IPS-NIHi7 (cell line): ENCODE data around the gene FOSL2.

Experiments
- DNase-seq: peaks from one replicate; pipeline ENCODE4 v3.0.0; 2012; ENCODE audit warnings: mixed read lengths; ENCODE audit errors: extremely low spot score

Gene FOSL2

GRCh38 chr2:28431741-28432140 lies 39.1 kb downstream of the FOSL2 start:
- DNase-seq, result no peak

DNA sequence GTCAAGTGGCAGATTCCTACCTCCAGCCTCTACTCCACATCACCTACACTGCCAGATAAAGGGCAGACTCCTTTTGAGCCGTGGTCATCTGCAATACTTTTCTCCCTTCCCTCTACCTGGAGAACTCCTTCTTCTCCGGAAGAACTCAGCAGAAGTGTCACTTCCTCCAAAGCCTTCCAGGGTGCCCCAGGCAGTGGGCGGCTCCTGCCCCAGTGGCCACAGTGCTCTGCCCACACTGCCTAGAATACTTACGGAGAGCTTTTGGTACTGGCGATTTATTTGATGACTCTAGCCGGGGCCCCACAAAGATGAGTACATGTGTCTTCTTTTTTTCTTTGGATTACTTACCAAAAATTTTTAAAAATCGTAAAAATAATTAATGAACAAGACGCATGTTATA lies 39.7 kb downstream of the FOSL2 start:
- DNase-seq, result no peak

DNA sequence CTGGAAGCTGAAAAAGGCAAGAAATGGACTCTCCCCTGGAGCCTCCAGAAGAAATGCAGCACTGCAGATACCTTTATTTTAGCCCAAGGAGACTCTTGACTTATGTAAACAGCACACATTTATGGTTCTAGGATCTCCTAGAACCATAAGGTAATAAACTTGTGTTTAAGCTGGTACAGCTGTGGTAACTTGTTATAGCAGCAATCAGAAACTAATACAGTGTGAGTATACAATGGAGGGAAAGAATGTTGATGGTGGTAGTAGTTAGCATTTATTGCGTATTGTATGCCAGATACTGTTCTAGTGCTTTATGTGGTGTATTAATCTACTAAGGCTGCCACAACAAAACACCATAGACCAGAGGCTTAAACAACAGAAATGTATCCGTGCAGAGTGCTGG lies 40.6 kb downstream of the FOSL2 start:
- no peak for DNase-seq

- no peak for DNase-seq
Measured at GRCh38 chr2:28433935-28434599, 41.4 kb downstream of the FOSL2 start.

DNA sequence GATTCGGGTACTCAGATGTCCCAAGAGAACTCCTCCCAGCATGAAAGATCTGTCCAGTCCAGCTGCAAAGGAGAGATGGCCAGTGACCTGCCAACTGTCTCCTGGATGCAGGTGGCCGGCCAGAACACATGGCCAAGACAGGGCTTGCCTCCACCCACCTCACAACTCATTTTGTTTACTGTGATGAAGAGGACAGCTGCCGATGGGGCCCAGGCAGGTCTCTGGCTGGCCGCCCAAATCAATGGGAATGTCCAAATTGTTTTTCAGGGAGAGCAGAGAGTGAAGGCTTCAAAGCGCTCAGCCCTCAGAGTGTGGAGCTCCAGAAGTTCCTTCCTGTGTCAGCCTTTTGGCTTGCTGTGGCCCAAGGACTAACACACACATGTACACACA lies 41.9 kb downstream of the FOSL2 start:
- DNase-seq, result no peak

DNA sequence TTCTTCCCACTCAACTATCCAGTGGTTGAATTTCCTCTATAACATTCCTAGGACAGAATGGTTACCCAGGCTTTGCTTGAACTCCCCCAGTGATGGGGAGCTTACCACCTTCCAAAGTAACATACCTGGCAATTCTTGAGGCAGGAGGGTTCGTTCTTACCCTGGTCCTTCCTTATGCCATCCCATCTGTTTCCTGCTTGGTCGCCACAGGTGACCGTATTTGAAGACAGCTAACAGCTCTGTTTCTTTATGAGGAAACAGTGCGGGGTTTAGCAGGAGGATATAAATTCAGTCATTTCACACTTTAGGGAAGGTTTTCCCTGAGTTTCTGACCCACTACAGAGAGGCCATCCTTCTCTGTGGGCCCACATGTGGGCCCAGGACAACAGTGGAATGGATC lies 42.6 kb downstream of the FOSL2 start:
- no peak for DNase-seq

- no peak for DNase-seq
Measured at GRCh38 chr2:28435814-28436351, 43.2 kb downstream of the FOSL2 start.

GRCh38 chr2:28436525-28437051 lies 43.9 kb downstream of the FOSL2 start:
- no peak for DNase-seq

DNA sequence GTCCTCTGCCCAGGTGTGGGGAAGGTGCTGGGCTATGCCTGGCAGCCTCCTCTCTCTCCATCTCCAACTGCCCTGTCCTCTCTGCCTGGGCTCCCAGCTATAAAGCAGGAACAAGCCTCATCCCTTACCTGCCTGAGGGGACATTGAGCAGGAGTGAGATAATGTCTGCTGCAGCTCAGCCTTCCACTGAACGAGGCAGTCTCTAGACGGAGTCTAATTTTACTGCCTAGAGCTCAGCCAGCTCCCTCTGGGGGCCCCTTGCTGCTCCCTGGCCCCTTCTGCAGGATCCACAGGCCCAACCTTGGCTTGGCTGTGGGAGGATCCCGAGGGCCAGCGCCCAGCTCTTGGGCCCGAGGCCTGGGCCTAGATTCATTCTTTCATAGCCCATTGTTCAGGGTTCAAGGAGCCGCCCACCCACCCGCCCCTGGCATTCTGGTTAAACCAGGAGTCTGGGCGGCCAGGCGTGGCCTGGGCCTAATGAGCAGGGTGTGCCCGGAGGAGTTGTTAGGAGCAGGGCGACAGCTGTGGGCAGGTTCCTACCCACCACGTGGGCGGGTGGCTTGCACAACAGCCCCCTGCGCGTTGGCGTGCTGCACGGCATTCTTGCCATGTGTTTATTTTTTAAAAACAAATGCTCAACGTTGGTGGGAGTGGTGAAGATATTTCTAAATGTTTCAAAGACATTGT lies 44.6 kb downstream of the FOSL2 start:
- DNase-seq, result no peak

DNA sequence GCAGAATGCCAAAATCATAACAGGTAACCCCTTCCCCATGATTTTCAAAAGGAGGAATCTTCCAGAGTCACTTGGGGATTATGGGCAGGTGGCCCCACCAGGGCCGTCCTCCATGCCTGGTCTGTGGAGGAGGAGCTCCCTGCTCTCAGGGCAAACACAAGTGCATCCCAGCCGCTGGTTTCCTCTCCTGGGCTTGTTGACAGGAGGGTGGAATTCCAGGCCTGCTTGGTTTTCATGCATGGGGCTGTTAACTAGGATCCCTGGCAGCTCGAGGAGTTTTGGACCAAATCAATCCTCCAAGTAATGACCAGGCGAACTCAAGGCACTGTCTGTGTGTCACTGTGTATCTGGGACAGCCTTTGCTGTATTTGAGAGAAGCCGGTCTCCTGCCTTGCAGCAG lies 45.3 kb downstream of the FOSL2 start:
- DNase-seq, result no peak

DNA sequence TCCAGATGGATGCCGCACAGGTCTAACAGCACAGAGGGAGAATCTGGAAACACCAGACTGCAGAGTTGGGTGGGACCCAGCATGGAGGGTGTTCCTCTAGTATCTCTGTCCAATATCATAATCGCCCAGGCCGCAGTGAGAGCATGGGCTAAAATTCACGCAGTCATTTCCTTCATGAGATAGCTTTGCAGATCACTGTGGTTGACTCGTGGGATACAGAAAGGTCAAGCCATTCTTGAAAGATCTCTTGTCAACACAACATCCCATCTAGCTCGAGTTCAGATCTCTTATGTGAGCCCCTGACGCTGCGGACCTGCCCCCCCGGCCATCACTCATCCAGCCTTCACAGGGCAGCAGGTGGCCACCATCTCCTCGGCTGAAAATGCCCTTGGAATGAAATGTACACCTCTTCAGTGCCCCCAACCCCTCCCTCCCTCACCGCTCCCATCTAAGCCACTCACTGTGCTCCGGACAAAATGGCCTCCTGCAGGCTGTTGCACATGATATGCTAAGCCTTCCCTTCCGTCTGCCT lies 45.9 kb downstream of the FOSL2 start:
- no peak for DNase-seq

GRCh38 chr2:28439127-28439526 lies 46.5 kb downstream of the FOSL2 start:
- no peak for DNase-seq

DNA sequence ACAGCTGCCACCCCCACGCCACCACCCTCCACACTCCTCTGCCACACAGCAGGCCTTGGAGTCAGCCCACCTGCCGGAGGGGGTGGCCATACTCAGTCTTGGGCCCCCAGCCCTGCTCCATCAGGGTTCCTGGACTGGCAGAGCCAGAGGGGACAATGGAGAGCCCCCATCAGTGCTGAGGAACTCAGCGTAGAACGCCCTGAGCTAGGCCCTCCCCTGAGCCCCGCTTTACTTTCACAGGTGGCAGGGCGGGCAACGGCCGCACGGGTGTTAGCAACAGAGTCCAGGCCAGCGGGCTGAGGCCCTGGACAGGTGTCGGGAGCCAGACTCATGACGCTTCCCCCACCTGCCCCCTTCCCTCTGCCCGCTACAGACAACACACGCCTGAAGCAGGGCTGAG lies 47.1 kb downstream of the FOSL2 start:
- DNase-seq, result no peak

GRCh38 chr2:28442328-28442727 lies 49.7 kb downstream of the FOSL2 start:
- no peak for DNase-seq

DNA sequence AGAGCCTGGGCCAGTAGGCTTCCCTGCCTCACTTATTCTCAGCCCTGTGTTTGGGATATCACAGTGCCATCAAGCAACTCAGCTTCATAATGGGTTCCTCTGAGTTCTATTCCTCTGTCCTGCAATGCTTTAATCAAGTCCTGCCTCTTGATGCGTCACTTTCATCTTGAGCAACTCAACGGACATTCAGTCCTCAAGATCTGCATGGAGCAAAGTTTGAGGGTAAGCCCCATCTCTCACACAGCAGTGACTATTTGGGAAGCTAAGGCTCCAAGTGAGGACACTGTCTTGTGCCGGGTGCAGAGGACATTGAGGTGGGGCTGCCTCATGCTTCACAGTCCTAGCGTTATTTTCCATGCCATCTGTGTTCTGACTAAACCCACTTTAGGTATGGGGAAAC lies 52.3 kb downstream of the FOSL2 start:
- no peak for DNase-seq

GRCh38 chr2:28445448-28446258 lies 53.0 kb downstream of the FOSL2 start:
- no peak for DNase-seq

DNA sequence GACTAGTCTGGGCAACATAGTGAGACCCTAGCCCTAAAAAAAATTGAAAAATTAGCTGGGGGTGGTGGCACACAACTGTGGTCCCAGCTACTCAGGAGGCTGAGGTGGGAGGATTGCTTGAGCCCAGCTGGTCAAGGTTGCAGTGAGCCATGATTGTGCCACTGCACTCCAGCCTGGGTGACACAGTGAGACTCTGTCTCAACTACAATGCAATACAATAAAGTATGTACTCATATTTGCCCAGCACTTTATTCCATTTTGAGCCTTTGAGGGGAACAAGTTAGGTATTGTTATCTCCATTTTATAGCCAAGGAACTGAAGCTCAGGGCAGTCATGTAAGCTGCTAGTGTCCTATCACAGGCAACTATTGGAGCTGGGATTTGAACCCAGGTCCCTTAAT lies 53.9 kb downstream of the FOSL2 start:
- no peak for DNase-seq

DNA sequence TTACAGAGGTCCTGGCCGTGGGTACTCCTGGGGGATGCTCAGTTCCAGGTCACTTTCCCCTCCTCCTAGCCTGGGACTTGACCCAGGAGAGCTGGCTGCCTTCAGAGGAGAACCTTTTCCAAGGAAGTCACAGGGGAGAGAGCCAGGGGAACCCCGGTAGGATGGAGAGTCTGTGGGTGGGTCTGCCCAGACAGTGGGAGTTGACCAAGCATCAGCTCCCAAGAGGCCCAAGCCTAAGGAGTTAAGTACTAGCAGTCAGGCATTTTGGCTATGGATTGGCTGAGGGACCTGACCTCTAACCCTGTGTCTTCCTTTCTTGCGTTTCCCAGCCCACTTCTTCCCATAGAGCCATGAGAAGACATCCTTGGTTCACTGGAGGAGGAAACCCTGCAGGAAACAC lies 54.4 kb downstream of the FOSL2 start:
- DNase-seq, result no peak

GRCh38 chr2:28447943-28448792 lies 55.5 kb downstream of the FOSL2 start:
- no peak for DNase-seq

DNA sequence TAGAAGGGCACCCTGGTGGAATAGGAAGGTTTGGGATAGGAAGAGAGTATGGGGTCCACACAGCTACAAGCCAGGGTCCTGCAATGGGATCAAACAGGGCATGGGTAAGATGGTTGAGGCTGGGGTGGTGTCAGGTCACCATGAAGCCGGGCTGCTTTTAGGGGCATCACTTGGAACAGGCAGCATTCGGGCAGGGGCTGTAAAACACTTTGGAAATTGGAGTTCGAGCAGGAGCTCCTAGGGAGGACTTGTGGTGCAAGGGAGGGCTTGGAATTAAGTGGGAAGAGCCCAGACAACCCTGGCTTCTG lies 56.1 kb downstream of the FOSL2 start:
- DNase-seq, result no peak

GRCh38 chr2:28449126-28449487 lies 56.4 kb downstream of the FOSL2 start:
- DNase-seq, result no peak
